GM12878 (cell line): ENCODE results near the gene FILIP1L.

Source experiments
- MXI1 ChIP-seq: fragments of 150-350 bp; IDR thresholded peaks from 2 replicates; pipeline ENCODE4 v1.6.1; 2011; ENCODE audit warnings: low read depth, mild to moderate bottlenecking, inconsistent platforms, low read length, improper control_type of control experiment
- TF ChIP-seq, protein P1 (sequence below), 3 experiments: IDR thresholded peaks in 2 of 3; conservative IDR thresholded peaks in 1 of 3; 2 replicates each; pipeline ENCODE4 v1.5.1; 2011; ENCODE audit warnings: low read depth in 3 of 3, low read length in 3 of 3, mild to moderate bottlenecking in 3 of 3, control low read depth in 2 of 3, moderate library complexity in 2 of 3, inconsistent platforms in 1 of 3, mixed read lengths in 1 of 3; ENCODE audit not compliant: control insufficient read depth in 2 of 3, insufficient read depth in 1 of 3; ENCODE audit errors: extremely low read depth in 1 of 3
- TF ChIP-seq, protein P2 (sequence below): fragments of 150-350 bp; IDR thresholded peaks from 2 replicates; pipeline ENCODE4 v1.6.1; 2016; ENCODE audit warnings: low read depth, low read length

DNA sequence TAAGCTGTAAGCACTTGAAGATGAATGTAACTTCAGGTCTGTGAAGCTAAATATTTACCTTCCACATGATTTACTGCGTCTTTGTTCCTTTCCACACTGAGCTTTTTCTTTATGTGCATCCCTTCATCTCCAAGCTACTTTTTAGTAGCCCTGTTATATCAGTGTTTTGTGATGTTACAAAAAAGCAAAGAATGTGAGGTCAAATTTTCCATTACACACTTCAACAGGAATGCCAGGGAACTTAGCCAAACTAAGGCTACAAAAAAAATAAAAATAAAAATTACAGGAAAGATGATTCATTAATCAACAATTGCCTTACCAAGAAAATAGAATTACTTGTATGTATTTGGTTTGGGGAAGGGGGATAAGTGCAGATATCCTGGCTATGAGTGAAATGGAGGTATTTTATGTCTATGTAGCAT is 73.0 kb downstream of the FILIP1L start:
- TF ChIP-seq, protein P1, sequence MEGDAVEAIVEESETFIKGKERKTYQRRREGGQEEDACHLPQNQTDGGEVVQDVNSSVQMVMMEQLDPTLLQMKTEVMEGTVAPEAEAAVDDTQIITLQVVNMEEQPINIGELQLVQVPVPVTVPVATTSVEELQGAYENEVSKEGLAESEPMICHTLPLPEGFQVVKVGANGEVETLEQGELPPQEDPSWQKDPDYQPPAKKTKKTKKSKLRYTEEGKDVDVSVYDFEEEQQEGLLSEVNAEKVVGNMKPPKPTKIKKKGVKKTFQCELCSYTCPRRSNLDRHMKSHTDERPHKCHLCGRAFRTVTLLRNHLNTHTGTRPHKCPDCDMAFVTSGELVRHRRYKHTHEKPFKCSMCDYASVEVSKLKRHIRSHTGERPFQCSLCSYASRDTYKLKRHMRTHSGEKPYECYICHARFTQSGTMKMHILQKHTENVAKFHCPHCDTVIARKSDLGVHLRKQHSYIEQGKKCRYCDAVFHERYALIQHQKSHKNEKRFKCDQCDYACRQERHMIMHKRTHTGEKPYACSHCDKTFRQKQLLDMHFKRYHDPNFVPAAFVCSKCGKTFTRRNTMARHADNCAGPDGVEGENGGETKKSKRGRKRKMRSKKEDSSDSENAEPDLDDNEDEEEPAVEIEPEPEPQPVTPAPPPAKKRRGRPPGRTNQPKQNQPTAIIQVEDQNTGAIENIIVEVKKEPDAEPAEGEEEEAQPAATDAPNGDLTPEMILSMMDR (IDR thresholded peaks at IDR 0.05 in 2 of 3, conservative IDR thresholded peaks at IDR 0.05 in 1 of 3; ENCODE audit: control insufficient read depth in 2 of 3, extremely low read depth in 1 of 3, insufficient read depth in 1 of 3, low read depth in 3 of 3, low read length in 3 of 3) = no peak
- TF ChIP-seq, protein P2, sequence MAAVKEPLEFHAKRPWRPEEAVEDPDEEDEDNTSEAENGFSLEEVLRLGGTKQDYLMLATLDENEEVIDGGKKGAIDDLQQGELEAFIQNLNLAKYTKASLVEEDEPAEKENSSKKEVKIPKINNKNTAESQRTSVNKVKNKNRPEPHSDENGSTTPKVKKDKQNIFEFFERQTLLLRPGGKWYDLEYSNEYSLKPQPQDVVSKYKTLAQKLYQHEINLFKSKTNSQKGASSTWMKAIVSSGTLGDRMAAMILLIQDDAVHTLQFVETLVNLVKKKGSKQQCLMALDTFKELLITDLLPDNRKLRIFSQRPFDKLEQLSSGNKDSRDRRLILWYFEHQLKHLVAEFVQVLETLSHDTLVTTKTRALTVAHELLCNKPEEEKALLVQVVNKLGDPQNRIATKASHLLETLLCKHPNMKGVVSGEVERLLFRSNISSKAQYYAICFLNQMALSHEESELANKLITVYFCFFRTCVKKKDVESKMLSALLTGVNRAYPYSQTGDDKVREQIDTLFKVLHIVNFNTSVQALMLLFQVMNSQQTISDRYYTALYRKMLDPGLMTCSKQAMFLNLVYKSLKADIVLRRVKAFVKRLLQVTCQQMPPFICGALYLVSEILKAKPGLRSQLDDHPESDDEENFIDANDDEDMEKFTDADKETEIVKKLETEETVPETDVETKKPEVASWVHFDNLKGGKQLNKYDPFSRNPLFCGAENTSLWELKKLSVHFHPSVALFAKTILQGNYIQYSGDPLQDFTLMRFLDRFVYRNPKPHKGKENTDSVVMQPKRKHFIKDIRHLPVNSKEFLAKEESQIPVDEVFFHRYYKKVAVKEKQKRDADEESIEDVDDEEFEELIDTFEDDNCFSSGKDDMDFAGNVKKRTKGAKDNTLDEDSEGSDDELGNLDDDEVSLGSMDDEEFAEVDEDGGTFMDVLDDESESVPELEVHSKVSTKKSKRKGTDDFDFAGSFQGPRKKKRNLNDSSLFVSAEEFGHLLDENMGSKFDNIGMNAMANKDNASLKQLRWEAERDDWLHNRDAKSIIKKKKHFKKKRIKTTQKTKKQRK = no peak
- no peak for TF ChIP-seq MXI1
